Common myeloid progenitor, CD34-positive (primary cell): ENCODE measurements around the gene ZNF213.
"Not testable (repeated sequence)": the region's sequence is repeated elsewhere in the genome, so short reads cannot be mapped to it uniquely, and the experiment has no call there.

ENCODE experiments used
- CTCF ChIA-PET: fragments of 350-600 bp; sonication (Branson Sonifier 250); formaldehyde crosslinking; loops from one replicate; lab custom pipeline; 2021; ENCODE audit warnings: antibody characterized with exemption; lab: Charles Lee
- POLR2A ChIA-PET: fragments of 350-600 bp; sonication (Branson Sonifier 250); formaldehyde crosslinking; loops from one replicate; lab custom pipeline; 2021; ENCODE audit warnings: antibody characterized with exemption; lab: Charles Lee
- DNase-seq, 3 donors: peaks; one replicate each; pipeline versions ENCODE4 v3.0.0 to v3.0.0-alpha.2; 2013
- H3K27ac ChIP-seq, 2 experiments: 1 replicate in 1 of 2; 2 replicates in 1 of 2; pipeline ENCODE4 v1.7.0; 2013; ENCODE audit warnings: inconsistent platforms in 2 of 2, low read length in 2 of 2, mild to moderate bottlenecking in 2 of 2, low read depth in 1 of 2, moderate library complexity in 1 of 2; ENCODE audit not compliant: severe bottlenecking in 2 of 2, insufficient read depth in 1 of 2, poor library complexity in 1 of 2
- H3K27me3 ChIP-seq, 5 experiments: replicated peaks in 2 of 5; 1 replicate in 3 of 5; 2 replicates in 2 of 5; pipeline versions ENCODE4 v1.6.1 to v1.7.0; 2013; ENCODE audit warnings: low read length in 4 of 5, mild to moderate bottlenecking in 2 of 5, moderate library complexity in 2 of 5, inconsistent platforms in 1 of 5; ENCODE audit not compliant: insufficient read depth in 5 of 5, control insufficient read depth in 4 of 5
- H3K36me3 ChIP-seq, 4 experiments: 1 replicate in 2 of 4; 2 replicates in 2 of 4; pipeline versions ENCODE4 v1.6.1 to v1.7.0; 2013; ENCODE audit warnings: low read length in 3 of 4, control low read depth in 1 of 4, mild to moderate bottlenecking in 1 of 4; ENCODE audit not compliant: control insufficient read depth in 4 of 4, insufficient read depth in 4 of 4
- H3K4me1 ChIP-seq, 4 experiments: 1 replicate in 3 of 4; 2 replicates in 1 of 4; pipeline versions ENCODE4 v1.6.1 to v1.7.1; 2013; ENCODE audit warnings: low read length in 3 of 4, mild to moderate bottlenecking in 3 of 4, control low read depth in 1 of 4, inconsistent platforms in 1 of 4, moderate library complexity in 1 of 4; ENCODE audit not compliant: control insufficient read depth in 4 of 4, insufficient read depth in 4 of 4; ENCODE audit errors: control extremely low read depth in 1 of 4
- H3K4me3 ChIP-seq, 7 experiments: 1 replicate in 4 of 7; 2 replicates in 3 of 7; pipeline versions ENCODE4 v1.5.1 to v1.7.0; 2013; ENCODE audit warnings: mild to moderate bottlenecking in 7 of 7, low read length in 6 of 7, moderate library complexity in 6 of 7, inconsistent platforms in 2 of 7, low read depth in 2 of 7, control low read depth in 1 of 7; ENCODE audit not compliant: insufficient read depth in 4 of 7, control insufficient read depth in 1 of 7; ENCODE audit errors: extremely low read depth in 1 of 7
- H3K9me3 ChIP-seq, 5 experiments: 1 replicate in 4 of 5; 2 replicates in 1 of 5; pipeline versions ENCODE4 v1.6.1 to v1.7.1; 2013; ENCODE audit warnings: low read length in 4 of 5, mild to moderate bottlenecking in 2 of 5, inconsistent platforms in 1 of 5, low read depth in 1 of 5, moderate library complexity in 1 of 5; ENCODE audit not compliant: control insufficient read depth in 4 of 5, insufficient read depth in 2 of 5; ENCODE audit errors: control extremely low read depth in 1 of 5
- WGBS: methylation state at CpG from one replicate; pipeline ENCODE4 v1.1.5; 2013; ENCODE audit not compliant: insufficient coverage; 5-methylcytosine and 5-hydroxymethylcytosine counted together

Gene ZNF213

DNA sequence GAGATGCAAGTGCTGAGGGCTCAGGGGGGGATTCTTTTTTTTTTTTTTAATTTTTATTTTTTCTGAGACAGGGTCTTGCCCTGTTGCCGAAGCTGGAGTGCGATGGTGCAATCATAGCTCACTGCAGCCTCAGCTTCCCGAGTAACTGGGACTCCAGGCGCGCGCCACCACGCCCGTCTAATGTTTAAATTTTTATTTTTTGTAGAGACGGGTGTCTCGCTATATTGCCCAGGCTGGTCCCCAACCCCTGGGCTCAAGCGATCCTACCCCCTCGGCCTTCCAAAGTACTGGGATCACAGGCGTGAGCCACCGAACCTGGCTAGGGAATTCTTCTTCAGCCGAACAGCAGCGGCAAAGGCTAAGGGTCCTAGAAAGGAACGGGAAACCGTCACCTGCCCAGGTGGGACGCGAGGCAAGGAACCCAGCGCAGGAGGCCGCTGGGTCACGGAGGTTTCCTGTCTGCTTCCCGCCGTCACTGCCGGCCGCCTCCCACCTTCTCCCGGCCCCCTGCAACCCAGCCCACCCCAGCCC is 39.9 kb downstream of the ZNF213 start:
- Histone ChIP-seq H3K4me1 (peaks cover 0 to 37% (median 33%) of the 10 kb centered on the region in 4 experiments), H3K27me3 (peaks cover 5 to 98% (median 47%) of the 10 kb centered on the region in 5 experiments), H3K27ac (no peak overlapping the region), H3K9me3 (peaks cover 0 to 3% (median 0%) of the 10 kb centered on the region in 5 experiments), H3K36me3 (no peaks in the 10 kb centered on the region), H3K4me3 (peak overlapping the region in 2 of 7 experiments; percentile 6 to 9)
- ChIA-PET POLR2A (no interaction called here), CTCF (interaction anchor here (0.8 to 1.2 kb wide), 5 partner anchors 17 to 289 kb away, joined by 3 read pairs; no protein-coding TSS in a partner anchor)
- WGBS = 13% methylated on average over 19 of the region's 28 CpGs
- no peak for DNase-seq

DNA sequence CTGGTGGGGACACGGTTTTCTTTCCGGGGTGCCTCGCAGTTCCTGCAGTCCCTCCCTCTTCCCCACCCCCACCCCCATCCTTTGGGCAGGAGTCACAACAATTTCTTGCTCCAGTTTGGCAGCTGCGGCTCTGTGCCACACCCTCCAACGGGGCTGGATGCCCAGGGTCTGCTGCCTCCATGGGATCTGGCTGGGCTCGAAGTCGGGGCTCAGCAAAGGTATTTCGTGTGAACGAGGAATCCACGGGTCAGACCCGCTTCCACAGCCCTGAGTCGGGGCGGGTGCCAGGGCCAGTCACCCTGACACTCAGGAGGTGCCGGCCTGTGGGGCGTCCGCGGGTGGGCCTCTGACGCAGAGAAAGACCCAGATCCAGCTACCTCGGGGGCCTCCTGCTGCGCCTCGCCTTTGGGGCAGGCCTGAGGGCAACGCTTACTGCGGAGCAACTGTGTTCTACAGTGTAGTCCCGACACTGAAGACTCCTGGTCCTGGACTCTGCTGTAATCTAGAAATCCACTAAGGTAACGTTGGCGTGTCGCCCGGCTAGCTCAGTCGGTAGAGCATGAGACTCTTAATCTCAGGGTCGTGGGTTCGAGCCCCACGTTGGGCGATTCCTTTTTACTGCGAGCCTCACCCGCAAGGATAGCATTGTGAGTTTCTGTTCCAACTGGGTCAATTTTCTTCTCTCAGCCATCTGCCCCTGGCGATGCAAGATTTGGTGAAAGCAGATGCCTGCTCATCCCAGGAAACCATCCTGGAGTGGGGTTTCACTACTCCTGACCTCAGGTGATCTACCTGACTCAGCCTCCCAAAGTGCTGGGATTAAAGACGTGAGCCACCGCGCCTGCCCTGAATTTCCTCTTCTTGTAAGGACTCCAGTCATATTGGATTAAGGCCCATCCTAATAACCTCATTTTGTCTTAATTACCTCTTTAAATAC is 40.6 kb downstream of the ZNF213 start:
- peaks cover 0 to 3% (median 0%) of the 10 kb centered on the region in 5 experiments for H3K9me3 ChIP-seq
- DNase-seq = peak in 1 of 3 donors; percentile 33
- H3K4me3 ChIP-seq = no peak overlapping the region
- H3K27ac ChIP-seq = no peak overlapping the region
- ChIA-PET CTCF (interaction anchor here (1.2 kb wide), 2 partner anchors 25 to 45 kb away, joined by 3 read pairs; no protein-coding TSS in a partner anchor), POLR2A (no interaction called here)
- H3K36me3 ChIP-seq = no peaks in the 10 kb centered on the region
- H3K4me1 ChIP-seq = peaks cover 0 to 33% (median 31%) of the 10 kb centered on the region in 4 experiments
- 11% methylated on average over 37 of the region's 39 CpGs for WGBS
- peaks cover 5 to 98% (median 44%) of the 10 kb centered on the region in 5 experiments for H3K27me3 ChIP-seq

DNA sequence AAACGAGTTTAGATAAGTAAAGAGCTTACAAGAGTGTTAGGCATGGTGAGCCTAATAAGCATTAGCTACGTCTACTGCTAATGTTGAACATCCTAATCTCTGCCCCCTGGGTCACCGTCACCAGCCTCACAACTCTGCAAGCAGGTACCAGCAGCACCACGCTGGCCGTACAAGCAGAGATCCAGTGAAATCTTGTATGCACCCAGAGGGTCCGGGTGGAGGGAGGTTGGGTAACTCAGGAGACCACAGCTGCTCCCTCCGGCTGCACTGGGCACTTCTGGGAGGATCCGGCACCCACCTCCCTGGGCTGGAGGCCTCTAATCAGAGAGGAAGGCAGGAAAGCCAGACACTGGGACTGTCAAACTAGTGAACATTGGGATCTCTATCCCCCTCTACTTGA is 44.8 kb downstream of the ZNF213 start:
- CTCF ChIA-PET = interaction anchor here (1.0 to 2.5 kb wide), 3 partner anchors 9 to 22 kb away, joined by 3 to 6 read pairs (median 6); no protein-coding TSS in a partner anchor
- WGBS = 84% methylated on average over 6 of the region's 8 CpGs
- Histone ChIP-seq H3K9me3 (peaks cover 0 to 3% (median 0%) of the 10 kb centered on the region in 5 experiments), H3K4me1 (peaks cover 0 to 19% (median 18%) of the 10 kb centered on the region in 4 experiments), H3K36me3 (no peaks in the 10 kb centered on the region), H3K27ac (no peak overlapping the region), H3K4me3 (no peak overlapping the region), H3K27me3 (peaks cover 9 to 100% (median 48%) of the 10 kb centered on the region in 5 experiments)
- no peak for DNase-seq
- POLR2A ChIA-PET = no interaction called here

DNA sequence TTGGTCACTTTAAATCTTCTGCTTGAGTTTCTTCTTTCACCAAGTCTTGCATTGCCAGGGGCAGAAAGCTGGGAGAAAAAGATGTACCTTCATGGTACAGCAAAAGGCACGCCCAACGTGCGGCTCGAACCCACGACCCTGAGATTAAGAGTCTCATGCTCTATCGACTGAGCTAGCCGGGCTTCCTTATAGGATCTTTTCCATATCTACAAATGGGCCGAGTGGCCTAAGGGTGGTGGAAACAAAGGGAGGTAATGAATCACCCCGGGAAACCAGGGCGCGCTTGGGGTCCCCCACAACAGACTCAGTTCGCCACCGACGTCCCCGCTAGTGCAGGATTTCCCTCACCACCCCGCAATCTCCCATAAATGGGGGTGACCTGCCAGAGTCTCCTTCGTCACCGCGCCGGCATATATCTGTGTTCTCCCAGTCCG is 45.6 kb downstream of the ZNF213 start:
- DNase-seq = no peak
- WGBS = 16% methylated on average over 20 of the region's 21 CpGs
- POLR2A ChIA-PET = no interaction called here
- Histone ChIP-seq H3K9me3 (peaks cover 0 to 3% (median 0%) of the 10 kb centered on the region in 5 experiments), H3K4me3 (no peak overlapping the region), H3K36me3 (no peaks in the 10 kb centered on the region), H3K27ac (no peak overlapping the region), H3K4me1 (peaks cover 0 to 16% (median 15%) of the 10 kb centered on the region in 4 experiments), H3K27me3 (peaks cover 9 to 98% (median 43%) of the 10 kb centered on the region in 5 experiments)
- CTCF ChIA-PET = interaction anchor here (1.6 to 2.5 kb wide), 2 partner anchors 10 to 13 kb away, joined by 6 read pairs; no protein-coding TSS in a partner anchor

DNA sequence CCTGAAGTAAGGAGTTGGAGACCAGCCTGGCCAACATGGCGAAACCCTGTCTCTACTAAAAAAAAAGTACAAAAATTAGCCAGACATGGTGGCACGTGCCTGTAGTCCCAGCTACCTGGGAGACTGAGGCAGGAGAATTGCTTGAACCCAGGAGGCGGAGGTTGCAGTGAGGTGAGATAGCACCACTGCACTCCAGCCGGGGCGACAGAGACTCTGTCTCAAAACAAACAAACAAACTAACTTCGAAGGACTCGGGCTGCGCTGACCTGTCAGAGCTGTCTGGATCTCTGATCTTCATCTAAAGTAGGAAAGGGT is 47.4 kb downstream of the ZNF213 start:
- Histone ChIP-seq H3K4me1 (peaks cover 0 to 16% (median 15%) of the 10 kb centered on the region in 4 experiments), H3K27me3 (peaks cover 7 to 98% (median 39%) of the 10 kb centered on the region in 5 experiments), H3K4me3 (peak overlapping the region in 2 of 7 experiments; percentile 46 to 57)
- WGBS = 41% methylated on average over 4 of the region's 8 CpGs
- POLR2A ChIA-PET, DNase-seq, H3K9me3 ChIP-seq, CTCF ChIA-PET, H3K36me3 ChIP-seq, H3K27ac ChIP-seq: not testable (repeated sequence)

DNA sequence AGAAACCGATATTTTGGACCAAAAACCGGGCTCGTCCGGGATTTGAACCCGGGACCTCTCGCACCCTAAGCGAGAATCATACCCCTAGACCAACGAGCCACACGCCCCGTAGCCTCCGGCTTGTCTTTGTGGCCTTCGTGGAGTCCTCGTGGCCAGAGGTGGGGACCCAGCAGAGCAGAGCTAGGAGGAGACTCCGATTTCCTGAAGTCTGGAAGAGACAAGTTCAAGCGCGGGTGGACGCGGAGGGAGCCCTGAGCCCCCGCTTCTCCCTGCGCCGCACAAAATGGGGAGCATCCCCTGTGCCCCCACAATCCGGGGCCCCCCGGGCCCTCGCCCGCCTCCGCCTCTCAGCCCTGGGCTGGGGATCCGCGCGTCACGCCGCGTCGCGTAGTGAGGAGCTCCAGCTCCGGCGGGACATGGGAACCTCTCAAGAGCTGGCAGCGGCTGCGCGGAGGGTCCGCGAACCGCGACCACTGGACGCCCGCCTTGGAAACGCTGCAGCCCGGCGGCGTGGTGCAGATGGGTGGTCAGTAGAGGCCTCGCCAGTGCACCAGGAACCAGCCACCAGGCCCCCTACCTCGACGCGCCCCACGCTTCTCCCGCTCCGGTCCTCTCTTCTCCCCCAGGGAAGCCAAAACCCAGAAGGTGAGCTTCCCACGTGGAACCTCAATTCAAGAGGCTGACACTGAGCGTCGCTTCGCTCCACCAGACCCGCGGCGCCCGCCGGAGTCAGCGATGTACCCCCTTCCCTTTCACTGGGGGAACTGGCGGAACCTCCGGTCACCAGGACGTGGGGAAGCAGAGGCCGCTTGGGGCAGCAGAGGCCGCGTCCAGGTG is 48.0 kb downstream of the ZNF213 start:
- POLR2A ChIA-PET = interaction anchor here (0.6 kb wide), 1 partner anchor 58 kb away, joined by 3 read pairs; no protein-coding TSS in a partner anchor
- WGBS = 1% methylated on average over 53 of the region's 72 CpGs
- peaks cover 7 to 97% (median 38%) of the 10 kb centered on the region in 5 experiments for H3K27me3 ChIP-seq

More for the DNA sequence above, 48.0 kb downstream of the ZNF213 start:
- H3K36me3 ChIP-seq = no peaks in the 10 kb centered on the region
- DNase-seq = peak in 2 of 3 donors; percentile 37 to 47
- peak overlapping the region in 6 of 7 experiments; percentile 23 to 66 (median 52) for H3K4me3 ChIP-seq
- peaks cover 0 to 16% (median 15%) of the 10 kb centered on the region in 4 experiments for H3K4me1 ChIP-seq
- no peak overlapping the region for H3K27ac ChIP-seq
- no peaks in the 10 kb centered on the region for H3K9me3 ChIP-seq
- CTCF ChIA-PET = interaction anchor here (0.6 to 2.1 kb wide), 2 partner anchors 17 to 124 kb away, joined by 3 to 7 read pairs; no protein-coding TSS in a partner anchor
